HG02885 (cell line): ENCODE measurements around the gene NUF2.
"Not testable (repeated sequence)": the region's sequence is repeated elsewhere in the genome, so short reads cannot be mapped to it uniquely, and the experiment has no call there.

ENCODE experiments used
- ATAC-seq: cut with Tn5 transposase; IDR thresholded peaks from one replicate; pipeline ENCODE4 v1.9.1; 2021; ENCODE audit warnings: mild to moderate bottlenecking; ENCODE audit not compliant: unreplicated experiment, poor library complexity

The NUF2 gene

GRCh38 chr1:163323339-163323738 lies 1.6 kb downstream of the NUF2 start:
- not testable (repeated sequence) for ATAC-seq

GRCh38 chr1:163331116-163331515 lies 9.4 kb downstream of the NUF2 start:
- ATAC-seq = no peak

- no peak for ATAC-seq
Observed at GRCh38 chr1:163335216-163335615, 13.5 kb downstream of the NUF2 start.

GRCh38 chr1:163337631-163338030 lies 15.9 kb downstream of the NUF2 start:
- ATAC-seq = no peak

- ATAC-seq = no peak
Observed at GRCh38 chr1:163346326-163346870, 24.6 kb downstream of the NUF2 start.

GRCh38 chr1:163347106-163347505 lies 25.4 kb downstream of the NUF2 start:
- no peak for ATAC-seq

GRCh38 chr1:163351912-163352311 lies 30.2 kb downstream of the NUF2 start:
- ATAC-seq = no peak

- ATAC-seq = no peak
Observed at GRCh38 chr1:163357378-163357777, 35.6 kb downstream of the NUF2 start.

- not testable (repeated sequence) for ATAC-seq
Observed at GRCh38 chr1:163358172-163358571, 36.4 kb downstream of the NUF2 start.

GRCh38 chr1:163361123-163361934 lies 39.6 kb downstream of the NUF2 start:
- peak; percentile 56 for ATAC-seq

GRCh38 chr1:163365186-163365585 lies 43.4 kb downstream of the NUF2 start:
- no peak for ATAC-seq

- ATAC-seq = no peak
Observed at GRCh38 chr1:163366555-163366954, 44.8 kb downstream of the NUF2 start.

GRCh38 chr1:163367721-163368120 lies 46.0 kb downstream of the NUF2 start:
- ATAC-seq = no peak

- no peak for ATAC-seq
Observed at GRCh38 chr1:163372576-163372975, 50.8 kb downstream of the NUF2 start.

- no peak for ATAC-seq
Observed at GRCh38 chr1:163378554-163378953, 56.8 kb downstream of the NUF2 start.

GRCh38 chr1:163379801-163380200 lies 58.0 kb downstream of the NUF2 start:
- ATAC-seq = no peak

- no peak for ATAC-seq
Observed at GRCh38 chr1:163381487-163382184, 59.9 kb downstream of the NUF2 start.

- no peak for ATAC-seq
Observed at GRCh38 chr1:163382395-163382794, 60.6 kb downstream of the NUF2 start.

GRCh38 chr1:163387146-163387545 lies 65.4 kb downstream of the NUF2 start:
- ATAC-seq = no peak

GRCh38 chr1:163388970-163389369 lies 67.2 kb downstream of the NUF2 start:
- no peak for ATAC-seq

- ATAC-seq = no peak
Observed at GRCh38 chr1:163395790-163396189, 74.0 kb downstream of the NUF2 start.
